Stimulated activated CD8-positive, alpha-beta memory T cell treated with anti-CD3 and anti-CD28 coated beads, Interleukin-2, amount 100 ng/mL, for 48 hours (primary cell): ENCODE results near the gene CMA1.

Source experiments
- DNase-seq, 2 donors: peaks; one replicate each; pipeline ENCODE4 v3.0.0-alpha.2; 2020; ENCODE audit warnings: low read depth in 2 of 2

The CMA1 gene

DNA sequence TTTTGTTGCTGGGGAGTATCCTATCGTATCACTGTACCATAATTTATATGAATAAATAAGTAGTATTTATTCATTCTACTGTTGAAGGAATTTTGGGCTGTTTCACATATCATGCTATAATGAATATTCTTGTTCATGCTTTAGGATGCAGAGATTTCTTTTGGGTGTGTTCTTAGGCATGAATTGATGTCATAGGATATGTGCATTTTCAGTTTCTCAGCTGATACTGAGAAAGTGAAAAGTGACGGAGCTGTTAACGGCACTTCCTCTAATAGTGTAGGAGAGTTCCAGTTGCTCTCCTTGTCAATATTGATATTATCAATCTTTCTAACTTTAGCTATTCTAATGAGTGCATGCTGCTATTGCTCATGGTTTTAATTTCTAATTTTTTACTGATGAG, 42.3 kb downstream of the CMA1 start:
- DNase-seq, result no peak

DNA sequence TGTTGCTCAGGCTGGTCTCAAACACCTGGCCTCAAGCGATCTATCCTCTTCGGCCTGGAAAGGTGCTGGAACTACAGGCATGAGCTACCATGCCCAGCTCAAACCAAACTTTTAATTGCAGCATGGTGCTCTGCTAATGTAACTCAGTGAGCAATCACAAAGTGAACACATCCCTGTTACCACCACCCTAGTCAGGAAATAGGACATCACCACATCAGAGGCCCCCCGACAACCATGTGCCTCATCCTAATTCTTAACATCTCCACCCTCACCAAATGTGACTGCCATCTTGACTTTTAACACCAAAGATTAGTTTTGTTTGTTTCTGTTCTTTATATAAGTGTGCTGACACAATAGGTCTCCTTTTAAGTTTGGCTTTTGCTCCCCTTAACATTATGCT, 42.7 kb downstream of the CMA1 start:
- DNase-seq, result no peak

DNA sequence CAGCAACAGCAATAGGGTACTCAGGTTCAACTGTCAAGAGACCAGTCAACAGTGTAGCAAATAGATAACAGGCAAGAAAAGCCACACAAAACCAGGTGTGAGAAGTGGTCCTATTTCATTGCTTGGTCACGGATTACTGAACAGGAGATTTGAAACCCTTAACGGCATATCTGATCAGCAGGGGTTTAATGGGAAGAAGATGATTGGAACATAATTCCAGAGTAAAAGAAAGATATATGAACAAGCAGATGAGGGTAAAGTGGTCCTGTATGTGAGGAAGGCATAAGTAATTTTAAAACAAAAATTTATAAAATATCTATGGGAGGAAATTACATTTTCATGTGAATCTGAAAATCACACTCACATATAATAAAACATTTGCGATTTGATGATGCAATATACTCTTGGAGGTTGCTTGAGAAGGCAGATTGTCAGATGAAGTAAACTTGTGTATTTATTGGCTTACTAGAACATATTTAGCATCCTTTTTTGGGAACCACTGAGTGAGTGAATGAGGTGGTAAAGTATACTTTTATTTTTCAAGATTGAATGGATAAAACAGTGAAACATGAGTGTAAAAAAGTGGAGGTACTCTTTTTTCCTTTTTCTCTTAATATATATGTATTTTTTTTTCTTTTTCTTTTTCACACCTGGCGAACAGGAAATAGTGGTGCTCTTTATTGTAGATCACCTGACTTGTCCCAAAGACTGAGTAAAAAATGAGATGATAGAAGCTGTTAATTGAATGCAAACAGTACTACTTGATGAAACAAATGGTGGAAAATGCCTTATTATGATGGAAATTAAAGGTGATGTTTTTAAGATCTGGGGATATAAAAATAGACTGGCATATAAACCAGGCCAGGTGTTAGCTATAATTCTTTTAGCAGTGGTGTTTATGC, 43.9 kb downstream of the CMA1 start:
- DNase-seq, result no peak

DNA sequence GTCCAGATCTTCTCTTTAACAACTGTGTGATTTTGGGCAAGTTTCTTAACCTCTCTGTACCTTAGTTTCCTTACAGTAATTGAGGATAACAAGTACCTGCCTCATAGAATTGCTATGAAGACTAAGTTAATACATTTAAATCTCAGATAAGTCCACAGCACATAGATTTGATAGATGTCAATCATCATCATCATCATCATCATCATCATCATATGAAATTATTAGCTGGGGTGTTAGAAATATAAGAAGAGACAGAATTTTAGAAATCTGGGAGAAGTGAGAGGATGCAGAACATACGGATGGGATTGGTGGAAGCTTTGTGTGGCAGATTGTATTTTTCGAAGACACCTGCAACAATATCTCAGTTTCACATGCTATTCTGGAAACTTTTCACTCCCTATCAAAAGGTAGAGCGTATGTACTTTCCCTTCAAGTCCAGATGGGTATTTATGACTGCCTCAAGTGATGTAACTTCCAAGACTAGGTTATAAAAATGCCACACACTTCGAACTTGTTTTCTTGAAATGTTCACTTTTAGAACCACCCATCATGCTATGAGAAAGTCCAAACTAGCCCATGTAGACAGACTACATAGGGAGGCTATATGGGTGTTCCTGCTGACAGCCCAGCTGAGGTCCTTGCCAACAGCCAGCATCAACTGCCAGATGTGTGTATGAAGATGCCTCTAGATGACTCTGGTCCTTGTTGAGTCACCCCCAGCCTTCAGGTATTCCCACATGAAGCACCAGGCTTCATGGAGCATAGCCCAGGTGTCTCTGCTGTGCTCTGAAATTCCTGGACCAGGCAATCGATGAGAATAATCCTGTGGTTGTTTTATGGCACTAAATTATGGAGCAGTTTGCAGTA, 44.8 kb downstream of the CMA1 start:
- no peak for DNase-seq

DNA sequence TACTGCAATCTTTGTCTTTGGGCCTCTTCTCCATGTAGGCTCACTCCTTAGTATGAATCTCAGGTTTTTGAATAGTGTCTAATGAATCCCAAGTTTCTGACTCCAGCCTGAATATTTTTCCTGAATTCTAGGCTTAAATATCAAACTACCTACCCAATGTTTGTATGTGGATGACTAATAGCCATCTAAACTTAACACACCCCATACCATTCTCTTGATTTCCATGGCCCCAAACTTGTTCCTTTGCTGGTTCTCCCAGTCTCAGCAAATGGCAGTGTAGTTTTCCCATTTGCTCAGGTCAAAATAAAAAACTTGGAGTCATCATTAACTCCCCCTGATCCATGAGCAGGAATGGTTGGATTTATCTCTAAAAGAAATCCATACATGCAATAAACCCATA, 46.7 kb downstream of the CMA1 start:
- DNase-seq, result no peak

DNA sequence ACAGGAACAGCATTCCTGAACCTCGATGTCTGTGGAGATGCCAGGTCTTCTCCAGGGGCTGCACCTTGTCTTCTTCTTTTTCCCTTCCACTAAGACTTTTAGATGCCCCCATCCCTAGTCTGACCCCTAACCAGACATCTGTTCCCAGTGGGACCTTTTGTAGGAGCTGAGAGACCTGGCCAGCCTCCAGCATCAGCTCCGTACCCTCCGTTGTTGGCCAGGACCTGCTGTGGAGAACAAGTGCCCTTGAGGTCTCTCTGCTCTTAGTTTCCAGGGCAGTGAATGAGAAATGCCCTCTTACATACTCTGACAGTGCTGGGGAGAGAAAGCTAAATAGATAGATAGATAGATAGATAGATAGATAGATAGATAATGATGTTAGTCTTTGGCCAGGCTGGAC, 48.7 kb downstream of the CMA1 start:
- no peak for DNase-seq

DNA sequence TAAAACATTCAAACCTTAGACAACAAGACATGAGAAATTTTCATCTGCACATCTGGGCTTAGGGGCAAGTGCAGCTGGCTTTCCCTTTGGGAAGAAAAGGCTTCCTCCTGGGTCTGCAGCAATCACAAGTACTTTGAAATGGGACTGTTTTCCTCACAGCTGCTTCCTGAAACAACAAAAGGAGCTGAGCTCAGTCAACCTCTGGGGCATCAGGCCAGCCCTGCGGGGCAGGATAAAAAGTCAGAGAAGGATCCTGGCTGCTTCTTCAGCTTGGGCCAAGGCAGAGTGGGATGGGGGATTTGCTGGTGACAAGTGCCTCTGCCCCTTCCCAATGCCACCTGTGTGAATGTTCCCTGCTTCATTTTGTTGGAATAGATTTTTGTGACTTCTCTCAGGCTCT, 49.3 kb downstream of the CMA1 start:
- no peak for DNase-seq

DNA sequence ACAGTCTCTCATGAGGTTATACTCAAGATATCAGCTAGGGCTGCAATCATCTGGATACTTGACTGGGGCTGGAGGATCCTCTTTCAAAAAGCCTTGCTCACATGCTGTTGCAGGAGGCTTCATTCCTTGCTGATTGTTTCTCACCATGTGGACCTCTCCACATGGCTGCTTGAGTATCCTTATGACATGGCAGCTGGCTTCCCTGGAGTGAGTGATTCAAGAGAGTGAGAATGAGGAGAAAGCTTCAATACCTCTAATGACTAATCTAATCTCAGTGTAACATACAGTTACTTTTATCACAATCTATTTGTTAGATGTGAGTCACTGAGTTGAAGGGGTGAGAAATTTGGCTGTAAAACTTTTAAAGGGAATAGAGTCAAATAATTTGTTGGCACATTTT, 51.1 kb downstream of the CMA1 start:
- no peak for DNase-seq
